ENCODE measurements around the gene INSYN2B.

DNA sequence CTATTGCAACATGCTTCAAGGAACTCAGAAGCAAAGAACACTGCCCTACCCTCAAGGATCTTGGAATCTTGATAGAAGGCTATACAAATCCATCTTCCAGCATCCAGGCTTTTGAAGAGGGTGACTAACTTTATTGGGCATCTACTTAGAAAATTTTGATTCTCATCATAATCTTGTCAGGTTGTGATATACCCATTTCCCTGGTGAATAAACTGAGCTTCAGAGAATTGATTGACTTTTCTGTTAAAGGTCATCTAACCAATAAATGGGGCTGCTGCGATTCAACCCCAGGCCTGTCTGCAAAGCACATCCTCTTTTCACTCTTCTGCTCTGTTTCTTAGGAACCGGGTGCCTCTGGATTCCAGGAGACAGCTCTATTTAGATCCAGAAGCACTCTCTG, 19.9 kb upstream of the INSYN2B start:
- TF ChIP-seq CTCF (conservative IDR thresholded peaks at IDR 0.05; ENCODE audit: low read depth, low read length) = no peak
- no peak for TF ChIP-seq POLR2A (IDR thresholded peaks at IDR 0.05; ENCODE audit: low read depth, low read length)
- TF ChIP-seq MAFK (IDR thresholded peaks at IDR 0.05; ENCODE audit: low read depth, low read length) = no peak
- TF ChIP-seq MAZ (IDR thresholded peaks at IDR 0.05; ENCODE audit: borderline replicate concordance, low read depth, low read length) = no peak
- TF ChIP-seq FOS (IDR thresholded peaks at IDR 0.05; ENCODE audit: low read depth, low read length) = no peak
- TF ChIP-seq, protein P1, sequence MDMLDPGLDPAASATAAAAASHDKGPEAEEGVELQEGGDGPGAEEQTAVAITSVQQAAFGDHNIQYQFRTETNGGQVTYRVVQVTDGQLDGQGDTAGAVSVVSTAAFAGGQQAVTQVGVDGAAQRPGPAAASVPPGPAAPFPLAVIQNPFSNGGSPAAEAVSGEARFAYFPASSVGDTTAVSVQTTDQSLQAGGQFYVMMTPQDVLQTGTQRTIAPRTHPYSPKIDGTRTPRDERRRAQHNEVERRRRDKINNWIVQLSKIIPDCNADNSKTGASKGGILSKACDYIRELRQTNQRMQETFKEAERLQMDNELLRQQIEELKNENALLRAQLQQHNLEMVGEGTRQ (IDR thresholded peaks at IDR 0.05; ENCODE audit: low read depth, low read length) = no peak
- TF ChIP-seq SMC3 (IDR thresholded peaks at IDR 0.05; ENCODE audit: low read depth, low read length) = no peak
- TF ChIP-seq CEBPB (IDR thresholded peaks at IDR 0.05; ENCODE audit: low read depth, low read length) = no peak
- TF ChIP-seq RAD21 (IDR thresholded peaks at IDR 0.05; ENCODE audit: low read length) = no peak
